K562 (cell line): ENCODE measurements around the gene TMC5. TPM values are rescaled to one million over a fixed set of nuclear protein-coding genes. Genes with fewer than 3 reads are reported as not detected.

Experiments
- ATAC-seq: fragments of 200-7000 bp; cut with Tn5 transposase; 3 replicates; pipeline ENCODE4 v1.9.1; 2020; ENCODE audit warnings: moderate library complexity
- BruUV-seq: library from RNA; stranded (reverse); fragments of 400-500 nt; replicated peaks from 2 replicates; lab custom pipeline; 2021; lab: Mats Ljungman, UMichigan
- CTCF ChIA-PET: fragments of 300-600 bp; formaldehyde crosslinking; extraction: SDS; loops from one replicate; lab custom pipeline; 2021; ENCODE audit warnings: low intra/inter-chr PET ratio; lab: Yijun Ruan, JAX
- POLR2A ChIA-PET: fragments of 300-600, 350-650 bp; sonication (Branson Sonifier 250); formaldehyde crosslinking; extraction: SDS; loops from one replicate; lab custom pipeline; 2021; ENCODE audit warnings: antibody characterized with exemption, inconsistent platforms; lab: Yijun Ruan, JAX
- DNase-seq, 4 experiments: peaks; one replicate each; pipeline versions ENCODE4 v3.0.0 to v3.0.0-alpha.2; 2011 to 2018; ENCODE audit warnings: low spot score in 3 of 4, mixed read lengths in 3 of 4; ENCODE audit errors: extremely low read depth in 1 of 4
- FAIRE-seq: peaks from 2 replicates; lab custom pipeline; 2011; peaks lifted over from hg19 to GRCh38; lab: Jason Lieb, UNC
- H2AFZ ChIP-seq: 2 replicates; pipeline ENCODE4 v1.6.0; 2011; ENCODE audit warnings: low read depth, low read length, control low read depth, inconsistent platforms
- H3K27ac ChIP-seq: fragments of 200-600 bp; 3 replicates; pipeline ENCODE4 v1.8.0; 2011; ENCODE audit warnings: low read depth, mild to moderate bottlenecking, control low read depth, inconsistent platforms, low read length, moderate library complexity, mixed read lengths; ENCODE audit errors: extremely low read depth
- H3K27me3 ChIP-seq, 2 experiments: fragments of 300-600 bp in 1 of 2; 2 replicates in 1 of 2; 3 replicates in 1 of 2; pipeline versions ENCODE4 v1.6.0 to v1.8.0; 2011; ENCODE audit warnings: inconsistent platforms in 2 of 2, low read length in 2 of 2, mild to moderate bottlenecking in 1 of 2, mixed read lengths in 1 of 2, moderate library complexity in 1 of 2; ENCODE audit not compliant: control insufficient read depth in 2 of 2, insufficient read depth in 2 of 2
- H3K36me3 ChIP-seq: fragments of 300-600 bp; 3 replicates; pipeline ENCODE4 v1.8.0; 2011; ENCODE audit warnings: mild to moderate bottlenecking, low read length, inconsistent platforms; ENCODE audit not compliant: control insufficient read depth, insufficient read depth
- H3K4me1 ChIP-seq, 2 experiments: fragments of 200-600 bp in 1 of 2; replicated peaks in 1 of 2; 2 replicates in 1 of 2; 3 replicates in 1 of 2; pipeline versions ENCODE4 v1.5.1 to v1.8.0; 2011; ENCODE audit warnings: inconsistent platforms in 2 of 2, low read length in 2 of 2, mild to moderate bottlenecking in 1 of 2, mixed read lengths in 1 of 2, moderate library complexity in 1 of 2; ENCODE audit not compliant: control insufficient read depth in 2 of 2, insufficient read depth in 2 of 2
- H3K4me2 ChIP-seq: 2 replicates; pipeline ENCODE4 v1.6.1; 2011; ENCODE audit warnings: low read length, control low read depth, inconsistent platforms, mixed read lengths; ENCODE audit not compliant: insufficient read depth
- H3K4me3 ChIP-seq: fragments of 200-600 bp; sonication (generic), shearing (Covaris generic); 2 replicates; pipeline ENCODE4 v1.5.1; 2016; ENCODE audit warnings: control low read depth, inconsistent platforms
- H3K79me2 ChIP-seq: fragments of 200-600 bp; 3 replicates; pipeline ENCODE4 v1.8.0; 2011; ENCODE audit warnings: low read length, inconsistent platforms; ENCODE audit not compliant: control insufficient read depth, insufficient read depth
- H3K9ac ChIP-seq, 2 experiments: 2 replicates each; pipeline versions ENCODE4 v1.6.0 to v1.6.1; 2011; ENCODE audit warnings: low read depth in 2 of 2, low read length in 2 of 2, control low read depth in 1 of 2, inconsistent platforms in 1 of 2, mild to moderate bottlenecking in 1 of 2, mixed read lengths in 1 of 2; ENCODE audit not compliant: insufficient read depth in 1 of 2
- H3K9me1 ChIP-seq: one replicate; pipeline ENCODE4 v1.6.0; 2011; ENCODE audit warnings: inconsistent platforms, mild to moderate bottlenecking, low read length, moderate library complexity; ENCODE audit not compliant: control insufficient read depth, insufficient read depth
- H3K9me3 ChIP-seq: replicated peaks from 2 replicates; pipeline ENCODE4 v1.5.1; 2011; ENCODE audit warnings: low read depth, low read length, inconsistent platforms; ENCODE audit not compliant: control insufficient read depth, insufficient read depth
- H4K20me1 ChIP-seq: replicated peaks from 2 replicates; pipeline ENCODE4 v1.6.1; 2011; ENCODE audit warnings: low read length, inconsistent platforms, mixed read lengths; ENCODE audit not compliant: control insufficient read depth, insufficient read depth
- CTCF ChIP-seq, 3 experiments: IDR thresholded peaks in 2 of 3; conservative IDR thresholded peaks in 1 of 3; 2 replicates each; pipeline ENCODE4 v1.5.1; 2011 to 2012; ENCODE audit warnings: low read length in 3 of 3, mild to moderate bottlenecking in 3 of 3, control low read depth in 2 of 3, improper control_type of control experiment in 1 of 3, inconsistent platforms in 1 of 3, low read depth in 1 of 3, mixed read lengths in 1 of 3, moderate library complexity in 1 of 3; ENCODE audit not compliant: insufficient read depth in 2 of 3
- KDM5B ChIP-seq: fragments of 200-600 bp; sonication (generic); IDR thresholded peaks from 2 replicates; pipeline ENCODE4 v1.6.1; 2012; ENCODE audit warnings: low read depth, mild to moderate bottlenecking, moderate library complexity, low read length, control low read depth, inconsistent platforms; ENCODE audit not compliant: insufficient replicate concordance
- MAZ ChIP-seq, 2 experiments: fragments of 450-650 bp in 1 of 2; sonication (generic) in 1 of 2; formaldehyde crosslinking; IDR thresholded peaks in 1 of 2; conservative IDR thresholded peaks in 1 of 2; 2 replicates each; pipeline versions ENCODE4 v1.4.0 to v1.5.0; 2020; ENCODE audit warnings: mild to moderate bottlenecking in 1 of 2, missing genetic modification reagents in 1 of 2
- MYNN ChIP-seq, 2 experiments: sonication (generic); formaldehyde crosslinking in 1 of 2; IDR thresholded peaks; 2 replicates each; pipeline versions ENCODE4 v1.5.0 to v1.6.1; 2016 to 2020; ENCODE audit warnings: antibody characterized with exemption in 1 of 2, missing genetic modification reagents in 1 of 2
- RHOXF2B ChIP-seq: fragments of 250-450 bp; sonication (Bioruptor Pico); conservative IDR thresholded peaks from 2 replicates; pipeline ENCODE4 v1.5.1; 2021
- SMARCC2 ChIP-seq: fragments of 450-650 bp; IDR thresholded peaks from 2 replicates; pipeline ENCODE4 v1.6.1; 2017; ENCODE audit warnings: antibody characterized with exemption, moderate library complexity, mild to moderate bottlenecking, low read depth
- ZBTB34 ChIP-seq: fragments of 250-450 bp; sonication (Bioruptor Pico); IDR thresholded peaks from 2 replicates; pipeline ENCODE4 v1.8.0; 2021; ENCODE audit warnings: mild to moderate bottlenecking, moderate library complexity
- WGBS: fragments of 100-300 bp; shearing (Covaris generic); methylation state at CpG from one replicate; pipeline ENCODE4 v1.1.6; 2016; ENCODE audit warnings: low coverage, mixed read lengths; ENCODE audit not compliant: insufficient coverage; ENCODE audit errors: missing lambda C conversion rate; 5-methylcytosine and 5-hydroxymethylcytosine counted together
- in situ Hi-C: fragments of 300-500 bp; cut with MboI; formaldehyde crosslinking; loops from 4 replicates; pipeline ENCODE4 v1.15.0; 2018; ENCODE audit warnings: inconsistent platforms, mixed read lengths
- intact Hi-C: fragments of 100-400 bp; cut with micrococcal nuclease; formaldehyde crosslinking; loops from 2 replicates; pipeline ENCODE4 v1.14.2; 2022
- polyA plus RNA-seq, 8 experiments: library from polyadenylated mRNA; depleted of rRNA in 4 of 8; stranded (reverse) in 5 of 8; unstranded in 3 of 8; fragments of >200 nt; fragmentation: Nextera tagmentation in 2 of 8; fragmentation: Illumina TruSeq in 1 of 8; extraction: Ambion mirVana in 2 of 8; extraction: Trizol in 1 of 8; gene quantifications; 2 replicates each; pipeline versions ENCODE4 v1.2.1 to v1.2.3, GENCODE V29; 2011 to 2014; ENCODE audit warnings: inconsistent platforms in 1 of 8, missing spikeins in 1 of 8
- total RNA-seq, 7 experiments: library from RNA; depleted of rRNA in 6 of 7; stranded (reverse); fragments of >200 nt in 6 of 7; fragmentation: Illumina TruSeq in 2 of 7; extraction: Trizol in 2 of 7; gene quantifications; 2 replicates each; pipeline versions ENCODE4 v1.2.1 to v1.2.3, GENCODE V29; 2011 to 2021; ENCODE audit warnings: low replicate concordance in 1 of 7
- TF ChIP-seq, protein P1 (sequence below): fragments of 250-450 bp; sonication (Bioruptor Pico); IDR thresholded peaks from 2 replicates; pipeline ENCODE4 v1.4.0; 2020; ENCODE audit warnings: mild to moderate bottlenecking

The TMC5 gene
- total and polyA plus RNA-seq, 9 of the 15 experiments (the other 6 are each of a cell fraction or from before 2014, with no cell fraction given), result 0.83 to 2.6 (median 1.6) TPM

DNA sequence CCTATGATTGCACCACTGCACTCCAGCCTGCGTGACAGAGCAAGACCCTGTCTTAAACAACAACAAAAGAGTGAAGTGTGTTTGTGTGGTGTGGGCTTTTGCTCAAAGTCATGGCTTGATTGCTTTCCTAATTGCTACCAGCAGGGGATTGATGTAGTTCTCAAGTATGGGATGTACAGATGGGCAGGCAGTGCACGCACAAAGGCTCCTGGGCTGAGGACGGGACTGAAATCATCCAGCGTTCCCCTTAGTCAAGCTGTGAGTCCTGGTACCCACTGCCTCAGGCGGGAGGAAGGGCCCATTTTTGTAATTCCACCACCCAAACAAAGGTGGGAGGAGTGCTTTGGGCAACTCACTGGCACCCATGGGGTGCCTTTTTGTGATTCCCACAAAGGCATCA is 56.9 kb downstream of the TMC5 start:
- H3K27me3 ChIP-seq, result no peaks in the 10 kb centered on the region; a peak in 1 of 5 replicates
- in situ Hi-C loops, result no loop called here
- ATAC-seq (peak; percentile 66), FAIRE-seq (peak; percentile 68), DNase-seq (no peak)
- H3K27ac ChIP-seq, result no peak overlapping the region
- no peak overlapping the region for H3K9ac ChIP-seq
- 41% methylated on average over 5 of the region's 5 CpGs for WGBS
- H3K9me3 ChIP-seq, result no peaks in the 10 kb centered on the region
- 0 out of 6 replicates have a peak, but pooled peaks of 1 of the 3 experiments have one; percentile 19 for TF ChIP-seq CTCF (IDR thresholded peaks at IDR 0.05 in 2 of 3, conservative IDR thresholded peaks at IDR 0.05 in 1 of 3; ENCODE audit: insufficient read depth in 2 of 3, low read depth in 1 of 3, low read length in 3 of 3)
- TF ChIP-seq MAZ (CRISPR knock-in tag; conservative IDR thresholded peaks at IDR 0.05 in 1 of 2, IDR thresholded peaks at IDR 0.05 in 1 of 2), result no peak
- no peaks in the 10 kb centered on the region for H4K20me1 ChIP-seq
- no peak overlapping the region for H2AFZ ChIP-seq
- no peaks in the 10 kb centered on the region for H3K4me1 ChIP-seq
- H3K4me2 ChIP-seq, result no peak overlapping the region
- H3K79me2 ChIP-seq, result no peaks in the 10 kb centered on the region
- BruUV-seq, result no TSS peak
- H3K4me3 ChIP-seq, result no peak overlapping the region
- intact Hi-C loops, result no loop called here
- no peaks in the 10 kb centered on the region for H3K36me3 ChIP-seq
- ChIA-PET POLR2A (interaction anchor here (0.5 kb wide), 1 partner anchor 31 kb away, joined by 3 read pairs; no protein-coding TSS in a partner anchor), CTCF (no interaction called here)
- H3K9me1 ChIP-seq, result no peaks in the 10 kb centered on the region

DNA sequence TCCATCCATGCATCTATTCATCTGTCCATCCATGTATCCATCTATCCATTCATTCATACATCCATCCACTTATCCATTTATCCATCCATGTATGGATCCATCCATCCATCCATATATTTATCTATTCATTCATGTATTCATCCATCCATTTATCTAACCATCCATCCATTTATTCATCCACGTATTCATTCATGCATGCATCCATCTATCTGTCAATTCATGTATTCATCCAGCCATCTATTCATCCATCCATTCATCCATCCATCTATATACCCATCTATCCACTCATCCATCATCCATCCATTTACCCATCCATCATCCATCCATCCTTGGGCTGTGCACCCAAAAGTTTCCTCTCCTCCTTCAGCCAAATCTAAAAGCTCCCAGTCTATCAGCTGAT is 60.8 kb downstream of the TMC5 start:
- POLR2A ChIA-PET, result interaction anchor here (0.5 kb wide), 1 partner anchor 21 kb away, joined by 3 read pairs; no protein-coding TSS in a partner anchor
- in situ Hi-C loops, result no loop called here

More for the DNA sequence above, 60.8 kb downstream of the TMC5 start:
- no peaks in the 10 kb centered on the region; the same call in 2 of the 3 replicates for H3K36me3 ChIP-seq
- peaks cover 2 to 4% of the 10 kb centered on the region in 2 experiments; a peak in 2 of 5 replicates for H3K4me1 ChIP-seq
- no peak overlapping the region for H3K9ac ChIP-seq
- TF ChIP-seq KDM5B (no peak), RHOXF2B (CRISPR knock-in tag) (no peak), MYNN (IDR thresholded peaks at IDR 0.05) (no peak), MYNN (CRISPR knock-in tag; IDR thresholded peaks at IDR 0.05) (no peak), ZBTB34 (CRISPR knock-in tag) (no peak), SMARCC2 (no peak)
- TF ChIP-seq, protein P1, sequence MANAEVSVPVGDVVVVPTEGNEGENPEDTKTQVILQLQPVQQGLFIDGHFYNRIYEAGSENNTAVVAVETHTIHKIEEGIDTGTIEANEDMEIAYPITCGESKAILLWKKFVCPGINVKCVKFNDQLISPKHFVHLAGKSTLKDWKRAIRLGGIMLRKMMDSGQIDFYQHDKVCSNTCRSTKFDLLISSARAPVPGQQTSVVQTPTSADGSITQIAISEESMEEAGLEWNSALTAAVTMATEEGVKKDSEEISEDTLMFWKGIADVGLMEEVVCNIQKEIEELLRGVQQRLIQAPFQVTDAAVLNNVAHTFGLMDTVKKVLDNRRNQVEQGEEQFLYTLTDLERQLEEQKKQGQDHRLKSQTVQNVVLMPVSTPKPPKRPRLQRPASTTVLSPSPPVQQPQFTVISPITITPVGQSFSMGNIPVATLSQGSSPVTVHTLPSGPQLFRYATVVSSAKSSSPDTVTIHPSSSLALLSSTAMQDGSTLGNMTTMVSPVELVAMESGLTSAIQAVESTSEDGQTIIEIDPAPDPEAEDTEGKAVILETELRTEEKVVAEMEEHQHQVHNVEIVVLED (CRISPR knock-in tag), result no peak
- no peak overlapping the region for H2AFZ ChIP-seq
- no peak overlapping the region for H3K4me2 ChIP-seq
- H4K20me1 ChIP-seq, result no peaks in the 10 kb centered on the region
- no peak overlapping the region for H3K4me3 ChIP-seq
- FAIRE-seq (no peak), DNase-seq (no peak), ATAC-seq (no peak)
- no TSS peak for BruUV-seq
- H3K9me3 ChIP-seq, result no peaks in the 10 kb centered on the region
- H3K9me1 ChIP-seq, result no peaks in the 10 kb centered on the region
- 6% methylated on average over 1 of the region's 1 CpG for WGBS
- no peaks in the 10 kb centered on the region for H3K79me2 ChIP-seq
- intact Hi-C loops, result no loop called here
- H3K27me3 ChIP-seq, result no peaks in the 10 kb centered on the region; a peak in 1 of 5 replicates
- CTCF ChIA-PET, result no interaction called here
- no peak overlapping the region for H3K27ac ChIP-seq
